H9 (cell line): ENCODE results near the gene RHOB. TPM values are rescaled to one million over a fixed set of nuclear protein-coding genes. Genes with fewer than 3 reads are reported as not detected.

Experiments
- DNase-seq: peaks from one replicate; pipeline ENCODE4 v3.0.0-alpha.2; 2017
- H2AFZ ChIP-seq: one replicate; pipeline ENCODE4 v1.6.1; 2013; ENCODE audit warnings: mild to moderate bottlenecking, low read length, control low read depth, moderate library complexity
- H2AK5ac ChIP-seq: 2 replicates; pipeline ENCODE4 v1.6.1; 2013; ENCODE audit warnings: low read length, control low read depth, mixed read lengths; ENCODE audit not compliant: insufficient read length
- H2BK120ac ChIP-seq: one replicate; pipeline ENCODE4 v1.6.1; 2013; ENCODE audit warnings: low read depth, mild to moderate bottlenecking, low read length, control low read depth, inconsistent platforms; ENCODE audit not compliant: poor library complexity, severe bottlenecking
- H2BK12ac ChIP-seq: 2 replicates; pipeline ENCODE4 v1.6.1; 2013; ENCODE audit warnings: low read length, control low read depth, mixed read lengths, low read depth; ENCODE audit not compliant: insufficient read length
- H2BK15ac ChIP-seq: 2 replicates; pipeline ENCODE4 v1.6.1; 2013; ENCODE audit warnings: low read depth, low read length, control low read depth
- H2BK20ac ChIP-seq: one replicate; pipeline ENCODE4 v1.6.1; 2013; ENCODE audit warnings: low read depth, mild to moderate bottlenecking, low read length, control low read depth, inconsistent platforms; ENCODE audit not compliant: poor library complexity, severe bottlenecking
- H2BK5ac ChIP-seq: 2 replicates; pipeline ENCODE4 v1.6.1; 2013; ENCODE audit warnings: low read length, control low read depth, mixed read lengths; ENCODE audit not compliant: insufficient read length
- H3K14ac ChIP-seq: 2 replicates; pipeline ENCODE4 v1.6.1; 2013; ENCODE audit warnings: low read length, control low read depth; ENCODE audit not compliant: insufficient read depth
- H3K18ac ChIP-seq: 2 replicates; pipeline ENCODE4 v1.6.1; 2013; ENCODE audit warnings: low read depth, mild to moderate bottlenecking, mixed read lengths, low read length, control low read depth; ENCODE audit not compliant: insufficient read length
- H3K23ac ChIP-seq: 2 replicates; pipeline ENCODE4 v1.6.1; 2013; ENCODE audit warnings: low read length, control low read depth, mixed read lengths, low read depth; ENCODE audit not compliant: insufficient read length
- H3K23me2 ChIP-seq: 2 replicates; pipeline ENCODE4 v1.6.1; 2013; ENCODE audit warnings: low read depth, mild to moderate bottlenecking, mixed read lengths, low read length, control low read depth; ENCODE audit not compliant: insufficient read length, poor library complexity, severe bottlenecking
- H3K27ac ChIP-seq: 2 replicates; pipeline ENCODE4 v1.5.1; 2013; ENCODE audit warnings: low read length, control low read depth, mixed read lengths, low read depth; ENCODE audit not compliant: insufficient read length
- H3K27me3 ChIP-seq: 2 replicates; pipeline ENCODE4 v1.6.1; 2013; ENCODE audit warnings: low read length, control low read depth, inconsistent platforms; ENCODE audit not compliant: insufficient read depth
- H3K4ac ChIP-seq: 2 replicates; pipeline ENCODE4 v1.6.1; 2013; ENCODE audit warnings: low read depth, mild to moderate bottlenecking, control low read depth, inconsistent platforms, low read length, moderate library complexity
- H3K4me1 ChIP-seq: 2 replicates; pipeline ENCODE4 v1.6.1; 2013; ENCODE audit warnings: low read length, control low read depth, inconsistent platforms; ENCODE audit not compliant: insufficient read depth
- H3K4me2 ChIP-seq: 2 replicates; pipeline ENCODE4 v1.6.1; 2013; ENCODE audit warnings: low read length, control low read depth, mixed read lengths; ENCODE audit not compliant: insufficient read length, insufficient read depth
- H3K56ac ChIP-seq: 2 replicates; pipeline ENCODE4 v1.6.1; 2013; ENCODE audit warnings: low read depth, mild to moderate bottlenecking, mixed read lengths, low read length, control low read depth; ENCODE audit not compliant: insufficient read length
- H3K79me1 ChIP-seq: 2 replicates; pipeline ENCODE4 v1.6.1; 2013; ENCODE audit warnings: low read depth, mild to moderate bottlenecking, moderate library complexity, low read length, control low read depth, inconsistent platforms; ENCODE audit not compliant: insufficient read depth, poor library complexity, severe bottlenecking
- H3K79me2 ChIP-seq: 2 replicates; pipeline ENCODE4 v1.6.1; 2013; ENCODE audit warnings: low read length, control low read depth, inconsistent platforms; ENCODE audit not compliant: insufficient read depth
- H3K9ac ChIP-seq: 2 replicates; pipeline ENCODE4 v1.6.1; 2013; ENCODE audit warnings: low read length, control low read depth, mixed read lengths; ENCODE audit not compliant: insufficient read length; ENCODE audit errors: extremely low read depth
- H3K9me3 ChIP-seq: one replicate; pipeline ENCODE4 v1.6.1; 2013; ENCODE audit warnings: low read depth, low read length, inconsistent platforms; ENCODE audit not compliant: control insufficient read depth
- H3T11ph ChIP-seq: one replicate; pipeline ENCODE4 v1.6.1; 2013; ENCODE audit warnings: mild to moderate bottlenecking, low read length, control low read depth, inconsistent platforms
- H4K20me1 ChIP-seq: one replicate; pipeline ENCODE4 v1.6.1; 2013; ENCODE audit not compliant: control insufficient read depth, insufficient read length, insufficient read depth
- H4K5ac ChIP-seq: 2 replicates; pipeline ENCODE4 v1.6.1; 2013; ENCODE audit warnings: low read depth, mild to moderate bottlenecking, mixed read lengths, low read length, control low read depth; ENCODE audit not compliant: insufficient read length
- H4K8ac ChIP-seq: replicated peaks from 2 replicates; pipeline ENCODE4 v1.6.1; 2013; ENCODE audit warnings: low read length, control low read depth, mixed read lengths, low read depth; ENCODE audit not compliant: insufficient read length
- H4K91ac ChIP-seq: 2 replicates; pipeline ENCODE4 v1.6.1; 2013; ENCODE audit warnings: low read depth, mild to moderate bottlenecking, moderate library complexity, mixed read lengths, low read length, control low read depth; ENCODE audit not compliant: insufficient read length
- H3K27ac Mint-ChIP-seq, 3 experiments: 2 replicates in 2 of 3; 3 replicates in 1 of 3; pipeline ENCODE4 v1.8.0; 2020 to 2021; ENCODE audit warnings: mixed read lengths in 3 of 3, mild to moderate bottlenecking in 1 of 3, moderate library complexity in 1 of 3
- H3K27me3 Mint-ChIP-seq: 2 replicates; pipeline ENCODE4 v1.8.0; 2021; ENCODE audit warnings: low read depth, mild to moderate bottlenecking, moderate library complexity, mixed read lengths
- H3K36me3 Mint-ChIP-seq, 3 experiments: 2 replicates in 2 of 3; 3 replicates in 1 of 3; pipeline ENCODE4 v1.8.0; 2020 to 2021; ENCODE audit warnings: low read depth in 3 of 3, mixed read lengths in 3 of 3; ENCODE audit not compliant: insufficient read depth in 1 of 3
- H3K4me1 Mint-ChIP-seq, 2 experiments: 2 replicates each; pipeline ENCODE4 v1.8.0; 2020; ENCODE audit warnings: mixed read lengths in 2 of 2
- H3K4me3 Mint-ChIP-seq, 2 experiments: 2 replicates in 1 of 2; 3 replicates in 1 of 2; pipeline ENCODE4 v1.8.0; 2020 to 2021; ENCODE audit warnings: mild to moderate bottlenecking in 2 of 2, mixed read lengths in 2 of 2, moderate library complexity in 1 of 2
- H3K9me3 Mint-ChIP-seq, 2 experiments: 2 replicates in 1 of 2; 3 replicates in 1 of 2; pipeline ENCODE4 v1.8.0; 2020; ENCODE audit warnings: mild to moderate bottlenecking in 2 of 2, mixed read lengths in 2 of 2, moderate library complexity in 1 of 2
- WGBS: extraction: QIAGEN DNeasy Blood & Tissue Kit; methylation state at CpG from one replicate; pipeline ENCODE4 v1.1.7; 2013; ENCODE audit warnings: missing lambda C conversion rate, low lambda C conversion rate, mixed read lengths; ENCODE audit not compliant: insufficient read length; ENCODE audit errors: extremely low coverage; 5-methylcytosine and 5-hydroxymethylcytosine counted together
- total RNA-seq: library from RNA; stranded (reverse); gene quantifications from 2 replicates; pipeline ENCODE4 v1.2.1, GENCODE V29; 2021
- TF ChIP-seq, protein P1 (sequence below): fragments of 200-600 bp; sonication (generic); conservative IDR thresholded peaks from 3 replicates; pipeline ENCODE4 v1.8.0; 2021; ENCODE audit warnings: antibody characterized with exemption, mild to moderate bottlenecking

RHOB gene
- total RNA-seq, 1 experiment from 2014 or later, result 10.3 TPM

DNA sequence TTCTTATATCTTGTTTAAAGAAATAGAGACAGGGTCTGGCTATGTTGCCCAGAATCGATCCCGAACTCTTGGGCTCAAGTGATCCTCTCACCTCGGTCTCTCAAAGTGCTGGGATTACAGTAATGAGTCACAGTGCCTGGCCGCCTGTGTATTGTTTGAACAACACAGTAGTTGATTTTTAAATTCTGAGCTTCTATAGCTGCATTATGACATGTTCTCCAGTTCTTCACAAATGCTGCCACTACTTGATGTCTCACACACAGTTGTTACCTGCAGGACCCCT is 7.7 kb upstream of the RHOB start:
- H3K14ac ChIP-seq, result no peak overlapping the region
- no CpG with 5 or more reads among the region's 4 CpGs for WGBS
- peaks cover 4 to 15% of the 10 kb centered on the region in 2 experiments; a peak in 2 of 4 replicates for H3K4me1 Mint-ChIP-seq

More for the DNA sequence above, 7.7 kb upstream of the RHOB start:
- Histone ChIP-seq H3K4me2 (no peak overlapping the region), H3K56ac (no peak overlapping the region), H3K4ac (no peak overlapping the region), H2AK5ac (no peak overlapping the region), H2AFZ (no peak overlapping the region), H3K27ac (no peak overlapping the region), H2BK120ac (no peak overlapping the region), H4K91ac (no peak overlapping the region), H3K23ac (no peak overlapping the region), H2BK15ac (no peak overlapping the region), H3K23me2 (no peaks in the 10 kb centered on the region), H3K4me1 (peaks cover 3% of the 10 kb centered on the region; the same call in 1 of the 2 replicates), H3K79me2 (no peaks in the 10 kb centered on the region), H3K18ac (no peak overlapping the region), H3K27me3 (no peaks in the 10 kb centered on the region; the same call in 1 of the 2 replicates), H3K79me1 (no peaks in the 10 kb centered on the region), H3K9ac (no peak overlapping the region), H4K5ac (no peak overlapping the region), H2BK12ac (no peak overlapping the region), H3T11ph (no peak overlapping the region), H4K8ac (no peak overlapping the region), H3K9me3 (no peaks in the 10 kb centered on the region), H2BK20ac (no peak overlapping the region), H2BK5ac (no peak overlapping the region), H4K20me1 (no peaks in the 10 kb centered on the region)
- H3K9me3 Mint-ChIP-seq, result no peaks in the 10 kb centered on the region
- DNase-seq, result no peak
- TF ChIP-seq, protein P1, sequence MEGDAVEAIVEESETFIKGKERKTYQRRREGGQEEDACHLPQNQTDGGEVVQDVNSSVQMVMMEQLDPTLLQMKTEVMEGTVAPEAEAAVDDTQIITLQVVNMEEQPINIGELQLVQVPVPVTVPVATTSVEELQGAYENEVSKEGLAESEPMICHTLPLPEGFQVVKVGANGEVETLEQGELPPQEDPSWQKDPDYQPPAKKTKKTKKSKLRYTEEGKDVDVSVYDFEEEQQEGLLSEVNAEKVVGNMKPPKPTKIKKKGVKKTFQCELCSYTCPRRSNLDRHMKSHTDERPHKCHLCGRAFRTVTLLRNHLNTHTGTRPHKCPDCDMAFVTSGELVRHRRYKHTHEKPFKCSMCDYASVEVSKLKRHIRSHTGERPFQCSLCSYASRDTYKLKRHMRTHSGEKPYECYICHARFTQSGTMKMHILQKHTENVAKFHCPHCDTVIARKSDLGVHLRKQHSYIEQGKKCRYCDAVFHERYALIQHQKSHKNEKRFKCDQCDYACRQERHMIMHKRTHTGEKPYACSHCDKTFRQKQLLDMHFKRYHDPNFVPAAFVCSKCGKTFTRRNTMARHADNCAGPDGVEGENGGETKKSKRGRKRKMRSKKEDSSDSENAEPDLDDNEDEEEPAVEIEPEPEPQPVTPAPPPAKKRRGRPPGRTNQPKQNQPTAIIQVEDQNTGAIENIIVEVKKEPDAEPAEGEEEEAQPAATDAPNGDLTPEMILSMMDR, result no peak
- H3K36me3 Mint-ChIP-seq, result no peaks in the 10 kb centered on the region
- no peak overlapping the region for H3K4me3 Mint-ChIP-seq
- H3K27ac Mint-ChIP-seq, result no peak overlapping the region
- peaks cover 13% of the 10 kb centered on the region for H3K27me3 Mint-ChIP-seq
